ENCODE measurements around the gene MAGI3. TPM values are rescaled to one million over a fixed set of nuclear protein-coding genes. Genes with fewer than 3 reads are reported as not detected.
"Not testable (repeated sequence)": the region's sequence is repeated elsewhere in the genome, so short reads cannot be mapped to it uniquely, and the experiment has no call there.

Gene MAGI3
- total RNA-seq, 1 donor, result 7.3 TPM

DNA sequence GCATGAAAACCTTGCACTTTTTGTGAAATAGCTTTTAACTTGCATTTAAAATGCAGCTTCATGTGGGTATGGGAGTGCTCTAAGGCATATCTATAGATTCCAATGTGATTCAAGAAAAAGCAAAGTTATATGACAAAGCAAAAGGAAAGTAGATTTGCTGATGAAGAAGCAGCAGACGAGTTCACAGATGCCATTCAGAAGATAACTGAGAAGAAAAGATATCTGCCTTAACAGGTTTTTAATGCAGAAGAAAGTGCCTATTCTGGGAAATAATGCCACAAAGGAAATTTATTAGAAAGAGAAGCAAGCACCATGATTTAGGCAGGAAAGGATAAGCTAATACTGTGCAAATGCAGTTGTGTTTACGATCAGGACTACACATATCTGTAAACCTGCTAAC is 300.9 kb downstream of the MAGI3 start:
- TF ChIP-seq, protein P1, sequence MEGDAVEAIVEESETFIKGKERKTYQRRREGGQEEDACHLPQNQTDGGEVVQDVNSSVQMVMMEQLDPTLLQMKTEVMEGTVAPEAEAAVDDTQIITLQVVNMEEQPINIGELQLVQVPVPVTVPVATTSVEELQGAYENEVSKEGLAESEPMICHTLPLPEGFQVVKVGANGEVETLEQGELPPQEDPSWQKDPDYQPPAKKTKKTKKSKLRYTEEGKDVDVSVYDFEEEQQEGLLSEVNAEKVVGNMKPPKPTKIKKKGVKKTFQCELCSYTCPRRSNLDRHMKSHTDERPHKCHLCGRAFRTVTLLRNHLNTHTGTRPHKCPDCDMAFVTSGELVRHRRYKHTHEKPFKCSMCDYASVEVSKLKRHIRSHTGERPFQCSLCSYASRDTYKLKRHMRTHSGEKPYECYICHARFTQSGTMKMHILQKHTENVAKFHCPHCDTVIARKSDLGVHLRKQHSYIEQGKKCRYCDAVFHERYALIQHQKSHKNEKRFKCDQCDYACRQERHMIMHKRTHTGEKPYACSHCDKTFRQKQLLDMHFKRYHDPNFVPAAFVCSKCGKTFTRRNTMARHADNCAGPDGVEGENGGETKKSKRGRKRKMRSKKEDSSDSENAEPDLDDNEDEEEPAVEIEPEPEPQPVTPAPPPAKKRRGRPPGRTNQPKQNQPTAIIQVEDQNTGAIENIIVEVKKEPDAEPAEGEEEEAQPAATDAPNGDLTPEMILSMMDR (IDR thresholded peaks at IDR 0.05; ENCODE audit: insufficient read depth, low read depth, low read length), result no peak
- no peak for DNase-seq (ENCODE audit: low read depth)
- H3K4me3 ChIP-seq (ENCODE audit: low read depth, low read length), result no peak overlapping the region

DNA sequence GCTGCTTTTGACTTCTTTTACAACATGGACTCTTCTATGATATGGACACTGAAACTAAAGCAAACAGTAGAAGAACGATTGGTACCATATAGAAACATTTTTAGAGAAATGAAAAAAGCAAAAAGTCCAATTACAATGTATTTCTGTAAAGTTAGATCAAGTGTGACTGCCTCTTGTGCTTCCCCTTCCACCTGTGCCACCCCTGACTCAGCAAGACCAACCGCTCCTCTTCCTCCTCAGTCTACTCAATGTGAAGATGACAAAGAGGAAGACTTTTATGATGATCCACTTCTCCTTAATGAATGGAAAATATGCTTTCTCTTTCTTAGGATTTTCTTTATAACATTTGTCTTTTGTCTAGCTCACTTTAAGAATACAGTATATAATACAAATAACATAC is 302.0 kb downstream of the MAGI3 start:
- H3K4me3 ChIP-seq (ENCODE audit: low read depth, low read length), result no peak overlapping the region
- DNase-seq (ENCODE audit: low read depth), result no peak
- TF ChIP-seq, protein P1 (IDR thresholded peaks at IDR 0.05; ENCODE audit: insufficient read depth, low read depth, low read length), result no peak

DNA sequence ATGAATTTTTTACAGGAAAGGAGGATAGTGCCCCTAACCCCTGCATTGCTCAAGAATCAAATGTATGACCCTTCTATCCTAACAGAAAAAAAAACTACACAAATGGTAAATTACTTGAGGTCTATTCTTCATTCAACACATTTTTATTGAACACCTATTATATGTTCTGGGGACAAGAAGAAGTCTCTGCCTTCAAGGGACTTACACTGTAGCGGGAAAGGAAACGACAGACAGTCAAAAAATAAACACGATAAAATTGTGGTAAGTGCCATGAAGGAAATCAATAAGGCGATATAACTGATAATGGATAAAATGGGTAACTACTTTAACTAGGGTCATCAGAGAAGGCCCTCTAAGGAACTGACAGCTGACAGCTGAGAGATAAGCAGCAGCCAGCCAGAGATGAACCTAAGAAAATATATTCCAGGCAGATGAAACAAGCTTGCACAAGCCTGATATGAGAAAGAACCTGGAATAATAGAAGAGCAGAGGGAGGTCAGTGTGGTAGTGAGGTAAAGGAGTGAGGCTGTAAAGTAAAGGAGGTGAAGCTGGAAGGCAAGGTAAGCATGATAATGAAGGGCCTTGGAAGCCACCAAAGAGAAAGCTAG is 302.6 kb downstream of the MAGI3 start:
- DNase-seq (ENCODE audit: low read depth), result no peak
- TF ChIP-seq, protein P1 (IDR thresholded peaks at IDR 0.05; ENCODE audit: insufficient read depth, low read depth, low read length), result no peak
- H3K4me3 ChIP-seq (ENCODE audit: low read depth, low read length), result no peak overlapping the region

DNA sequence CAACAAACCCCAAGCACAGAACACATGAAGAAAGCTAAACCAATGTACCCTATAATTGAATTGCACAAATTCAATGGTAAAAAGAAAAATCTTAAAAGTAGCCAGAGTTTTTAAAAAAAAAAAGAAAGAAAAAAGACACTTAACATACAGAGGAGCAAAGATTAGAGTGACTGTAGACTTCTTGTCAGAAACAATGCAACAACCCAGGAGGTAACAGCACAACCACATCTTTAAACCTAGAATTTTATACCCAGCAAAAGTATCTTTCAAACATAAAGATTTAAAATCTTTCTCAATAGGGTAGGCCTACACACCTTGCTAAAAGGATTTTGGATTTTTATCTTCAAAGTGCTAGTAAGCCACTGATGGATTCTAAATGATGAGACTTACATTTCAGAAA is 304.6 kb downstream of the MAGI3 start:
- H3K4me3 ChIP-seq (ENCODE audit: low read depth, low read length), result no peak overlapping the region
- DNase-seq (ENCODE audit: low read depth), result no peak
- TF ChIP-seq, protein P1 (IDR thresholded peaks at IDR 0.05; ENCODE audit: insufficient read depth, low read depth, low read length), result no peak

DNA sequence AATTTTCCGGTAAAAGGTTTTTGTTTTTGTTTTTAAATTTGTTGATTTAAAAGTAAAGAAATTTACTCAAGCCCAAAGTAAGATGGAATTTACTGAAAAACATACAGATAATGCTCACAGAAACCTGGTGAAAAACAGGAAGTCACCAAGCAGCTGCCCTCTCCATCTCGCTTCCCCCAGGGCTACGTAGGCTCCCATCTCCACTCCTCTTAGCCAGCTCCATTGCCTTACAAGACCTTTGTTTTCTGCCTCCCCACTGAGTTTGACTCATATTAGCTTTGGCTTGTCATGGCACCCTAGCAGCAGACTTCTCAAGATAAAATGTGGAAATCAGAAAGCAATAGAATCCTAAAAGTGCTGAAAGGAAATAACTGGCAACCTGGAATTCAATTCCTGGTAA is 311.1 kb downstream of the MAGI3 start:
- TF ChIP-seq, protein P1 (IDR thresholded peaks at IDR 0.05; ENCODE audit: insufficient read depth, low read depth, low read length), result no peak
- DNase-seq (ENCODE audit: low read depth), result no peak

DNA sequence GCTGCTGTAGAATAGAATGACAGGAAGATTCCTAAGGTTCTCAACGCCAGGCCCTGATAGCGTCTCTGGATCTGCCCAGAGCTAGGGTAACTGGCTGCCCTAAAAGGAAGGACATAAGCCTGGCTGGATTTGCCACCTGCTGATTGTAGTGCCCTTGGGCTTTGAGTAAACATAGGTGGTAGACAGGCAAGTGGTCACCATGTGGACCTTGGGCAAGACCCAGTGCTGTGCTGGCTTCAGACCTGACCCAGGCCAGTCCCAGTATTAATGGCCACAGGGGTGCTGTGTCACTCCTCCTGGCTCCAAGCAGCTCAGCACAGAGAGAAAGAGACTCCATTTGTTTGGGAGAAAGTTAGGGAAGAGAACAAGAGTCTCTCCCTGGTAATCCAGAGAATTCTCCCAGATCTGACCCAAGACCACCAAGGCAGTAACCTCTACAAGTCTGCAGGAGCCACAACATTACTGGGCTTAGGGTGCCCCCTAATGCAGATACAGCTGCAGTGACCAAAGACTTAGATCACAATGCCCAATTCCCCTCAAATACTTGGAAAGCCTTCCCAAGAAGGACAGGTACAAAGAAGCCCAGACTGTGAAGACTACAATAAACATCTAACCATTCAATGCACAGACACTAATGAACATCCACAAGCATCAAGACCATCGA is 324.4 kb downstream of the MAGI3 start:
- TF ChIP-seq, protein P1 (IDR thresholded peaks at IDR 0.05; ENCODE audit: insufficient read depth, low read depth, low read length), result no peak
- no peak overlapping the region for H3K4me3 ChIP-seq (ENCODE audit: low read depth, low read length)
- no peak for DNase-seq (ENCODE audit: low read depth)

More for the DNA sequence above, 311.1 kb downstream of the MAGI3 start:
- H3K4me3 ChIP-seq (ENCODE audit: low read depth, low read length), result no peak overlapping the region

DNA sequence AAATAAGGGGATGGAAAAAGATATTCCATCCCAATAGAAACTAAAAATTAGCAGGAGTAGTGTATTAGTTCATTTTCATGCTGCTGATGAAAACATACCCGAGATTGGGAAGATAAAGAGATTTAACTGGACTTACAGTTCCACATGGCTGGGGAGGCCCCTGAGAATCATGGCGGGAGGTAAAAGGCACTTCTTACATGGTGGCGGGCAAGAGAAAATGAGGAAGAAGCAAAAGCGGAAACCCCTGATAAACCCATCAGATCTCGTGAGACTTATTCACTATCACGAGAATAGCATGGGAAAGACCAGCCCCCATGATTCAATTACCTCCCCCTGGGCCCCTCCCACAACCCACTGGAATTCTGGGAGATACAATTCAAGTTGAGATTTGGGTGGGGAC is 327.2 kb downstream of the MAGI3 start:
- DNase-seq (ENCODE audit: low read depth); H3K4me3 ChIP-seq (ENCODE audit: low read depth, low read length): not testable (repeated sequence)

DNA sequence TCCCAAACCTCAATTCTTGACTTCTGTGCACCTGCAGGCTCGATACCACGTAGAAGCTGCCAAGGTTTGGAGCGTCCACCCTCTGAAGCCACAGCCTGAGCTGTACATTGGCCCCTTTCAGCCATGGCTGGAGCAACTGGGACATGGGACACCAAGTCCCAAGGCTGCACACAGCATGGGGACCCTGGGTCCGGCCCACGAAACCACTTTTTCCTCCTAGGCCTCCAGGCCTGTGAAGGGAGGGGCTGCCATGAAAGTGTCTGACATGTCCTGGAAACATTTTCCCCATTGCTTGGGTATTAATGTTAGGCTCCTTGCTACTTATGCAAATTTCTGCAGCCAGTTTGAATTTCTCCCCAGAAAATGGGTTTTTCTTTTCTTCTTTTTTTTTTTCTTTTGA is 328.3 kb downstream of the MAGI3 start:
- H3K4me3 ChIP-seq (ENCODE audit: low read depth, low read length); DNase-seq (ENCODE audit: low read depth): not testable (repeated sequence)
